H9 (cell line): ENCODE measurements around the gene PALM3. TPM values are rescaled to one million over a fixed set of nuclear protein-coding genes. Genes with fewer than 3 reads are reported as not detected.

Experiments
- DNase-seq: peaks from one replicate; pipeline ENCODE4 v3.0.0-alpha.2; 2017
- H2AFZ ChIP-seq: one replicate; pipeline ENCODE4 v1.6.1; 2013; ENCODE audit warnings: mild to moderate bottlenecking, low read length, control low read depth, moderate library complexity
- H2AK5ac ChIP-seq: 2 replicates; pipeline ENCODE4 v1.6.1; 2013; ENCODE audit warnings: low read length, control low read depth, mixed read lengths; ENCODE audit not compliant: insufficient read length
- H2BK120ac ChIP-seq: one replicate; pipeline ENCODE4 v1.6.1; 2013; ENCODE audit warnings: low read depth, mild to moderate bottlenecking, low read length, control low read depth, inconsistent platforms; ENCODE audit not compliant: poor library complexity, severe bottlenecking
- H2BK12ac ChIP-seq: 2 replicates; pipeline ENCODE4 v1.6.1; 2013; ENCODE audit warnings: low read length, control low read depth, mixed read lengths, low read depth; ENCODE audit not compliant: insufficient read length
- H2BK15ac ChIP-seq: 2 replicates; pipeline ENCODE4 v1.6.1; 2013; ENCODE audit warnings: low read depth, low read length, control low read depth
- H2BK20ac ChIP-seq: one replicate; pipeline ENCODE4 v1.6.1; 2013; ENCODE audit warnings: low read depth, mild to moderate bottlenecking, low read length, control low read depth, inconsistent platforms; ENCODE audit not compliant: poor library complexity, severe bottlenecking
- H2BK5ac ChIP-seq: 2 replicates; pipeline ENCODE4 v1.6.1; 2013; ENCODE audit warnings: low read length, control low read depth, mixed read lengths; ENCODE audit not compliant: insufficient read length
- H3K14ac ChIP-seq: 2 replicates; pipeline ENCODE4 v1.6.1; 2013; ENCODE audit warnings: low read length, control low read depth; ENCODE audit not compliant: insufficient read depth
- H3K18ac ChIP-seq: 2 replicates; pipeline ENCODE4 v1.6.1; 2013; ENCODE audit warnings: low read depth, mild to moderate bottlenecking, mixed read lengths, low read length, control low read depth; ENCODE audit not compliant: insufficient read length
- H3K23ac ChIP-seq: 2 replicates; pipeline ENCODE4 v1.6.1; 2013; ENCODE audit warnings: low read length, control low read depth, mixed read lengths, low read depth; ENCODE audit not compliant: insufficient read length
- H3K23me2 ChIP-seq: 2 replicates; pipeline ENCODE4 v1.6.1; 2013; ENCODE audit warnings: low read depth, mild to moderate bottlenecking, mixed read lengths, low read length, control low read depth; ENCODE audit not compliant: insufficient read length, poor library complexity, severe bottlenecking
- H3K27ac ChIP-seq: 2 replicates; pipeline ENCODE4 v1.5.1; 2013; ENCODE audit warnings: low read length, control low read depth, mixed read lengths, low read depth; ENCODE audit not compliant: insufficient read length
- H3K27me3 ChIP-seq: 2 replicates; pipeline ENCODE4 v1.6.1; 2013; ENCODE audit warnings: low read length, control low read depth, inconsistent platforms; ENCODE audit not compliant: insufficient read depth
- H3K4ac ChIP-seq: 2 replicates; pipeline ENCODE4 v1.6.1; 2013; ENCODE audit warnings: low read depth, mild to moderate bottlenecking, control low read depth, inconsistent platforms, low read length, moderate library complexity
- H3K4me1 ChIP-seq: 2 replicates; pipeline ENCODE4 v1.6.1; 2013; ENCODE audit warnings: low read length, control low read depth, inconsistent platforms; ENCODE audit not compliant: insufficient read depth
- H3K4me2 ChIP-seq: 2 replicates; pipeline ENCODE4 v1.6.1; 2013; ENCODE audit warnings: low read length, control low read depth, mixed read lengths; ENCODE audit not compliant: insufficient read length, insufficient read depth
- H3K56ac ChIP-seq: 2 replicates; pipeline ENCODE4 v1.6.1; 2013; ENCODE audit warnings: low read depth, mild to moderate bottlenecking, mixed read lengths, low read length, control low read depth; ENCODE audit not compliant: insufficient read length
- H3K79me1 ChIP-seq: 2 replicates; pipeline ENCODE4 v1.6.1; 2013; ENCODE audit warnings: low read depth, mild to moderate bottlenecking, moderate library complexity, low read length, control low read depth, inconsistent platforms; ENCODE audit not compliant: insufficient read depth, poor library complexity, severe bottlenecking
- H3K79me2 ChIP-seq: 2 replicates; pipeline ENCODE4 v1.6.1; 2013; ENCODE audit warnings: low read length, control low read depth, inconsistent platforms; ENCODE audit not compliant: insufficient read depth
- H3K9ac ChIP-seq: 2 replicates; pipeline ENCODE4 v1.6.1; 2013; ENCODE audit warnings: low read length, control low read depth, mixed read lengths; ENCODE audit not compliant: insufficient read length; ENCODE audit errors: extremely low read depth
- H3K9me3 ChIP-seq: one replicate; pipeline ENCODE4 v1.6.1; 2013; ENCODE audit warnings: low read depth, low read length, inconsistent platforms; ENCODE audit not compliant: control insufficient read depth
- H3T11ph ChIP-seq: one replicate; pipeline ENCODE4 v1.6.1; 2013; ENCODE audit warnings: mild to moderate bottlenecking, low read length, control low read depth, inconsistent platforms
- H4K20me1 ChIP-seq: one replicate; pipeline ENCODE4 v1.6.1; 2013; ENCODE audit not compliant: control insufficient read depth, insufficient read length, insufficient read depth
- H4K5ac ChIP-seq: 2 replicates; pipeline ENCODE4 v1.6.1; 2013; ENCODE audit warnings: low read depth, mild to moderate bottlenecking, mixed read lengths, low read length, control low read depth; ENCODE audit not compliant: insufficient read length
- H4K8ac ChIP-seq: replicated peaks from 2 replicates; pipeline ENCODE4 v1.6.1; 2013; ENCODE audit warnings: low read length, control low read depth, mixed read lengths, low read depth; ENCODE audit not compliant: insufficient read length
- H4K91ac ChIP-seq: 2 replicates; pipeline ENCODE4 v1.6.1; 2013; ENCODE audit warnings: low read depth, mild to moderate bottlenecking, moderate library complexity, mixed read lengths, low read length, control low read depth; ENCODE audit not compliant: insufficient read length
- H3K27ac Mint-ChIP-seq, 3 experiments: 2 replicates in 2 of 3; 3 replicates in 1 of 3; pipeline ENCODE4 v1.8.0; 2020 to 2021; ENCODE audit warnings: mixed read lengths in 3 of 3, mild to moderate bottlenecking in 1 of 3, moderate library complexity in 1 of 3
- H3K27me3 Mint-ChIP-seq: 2 replicates; pipeline ENCODE4 v1.8.0; 2021; ENCODE audit warnings: low read depth, mild to moderate bottlenecking, moderate library complexity, mixed read lengths
- H3K36me3 Mint-ChIP-seq, 3 experiments: 2 replicates in 2 of 3; 3 replicates in 1 of 3; pipeline ENCODE4 v1.8.0; 2020 to 2021; ENCODE audit warnings: low read depth in 3 of 3, mixed read lengths in 3 of 3; ENCODE audit not compliant: insufficient read depth in 1 of 3
- H3K4me1 Mint-ChIP-seq, 2 experiments: 2 replicates each; pipeline ENCODE4 v1.8.0; 2020; ENCODE audit warnings: mixed read lengths in 2 of 2
- H3K4me3 Mint-ChIP-seq, 2 experiments: 2 replicates in 1 of 2; 3 replicates in 1 of 2; pipeline ENCODE4 v1.8.0; 2020 to 2021; ENCODE audit warnings: mild to moderate bottlenecking in 2 of 2, mixed read lengths in 2 of 2, moderate library complexity in 1 of 2
- H3K9me3 Mint-ChIP-seq, 2 experiments: 2 replicates in 1 of 2; 3 replicates in 1 of 2; pipeline ENCODE4 v1.8.0; 2020; ENCODE audit warnings: mild to moderate bottlenecking in 2 of 2, mixed read lengths in 2 of 2, moderate library complexity in 1 of 2
- WGBS: extraction: QIAGEN DNeasy Blood & Tissue Kit; methylation state at CpG from one replicate; pipeline ENCODE4 v1.1.7; 2013; ENCODE audit warnings: missing lambda C conversion rate, low lambda C conversion rate, mixed read lengths; ENCODE audit not compliant: insufficient read length; ENCODE audit errors: extremely low coverage; 5-methylcytosine and 5-hydroxymethylcytosine counted together
- total RNA-seq: library from RNA; stranded (reverse); gene quantifications from 2 replicates; pipeline ENCODE4 v1.2.1, GENCODE V29; 2021
- TF ChIP-seq, protein P1 (sequence below): fragments of 200-600 bp; sonication (generic); conservative IDR thresholded peaks from 3 replicates; pipeline ENCODE4 v1.8.0; 2021; ENCODE audit warnings: antibody characterized with exemption, mild to moderate bottlenecking

Gene PALM3
- total RNA-seq, 1 experiment from 2014 or later, result 11.5 TPM

- Histone ChIP-seq H3K18ac (no peak overlapping the region), H3K4me2 (no peak overlapping the region), H3K27ac (no peak overlapping the region), H4K5ac (no peak overlapping the region), H3K4me1 (no peaks in the 10 kb centered on the region), H3T11ph (no peak overlapping the region), H3K14ac (no peak overlapping the region), H2BK20ac (no peak overlapping the region), H3K23ac (no peak overlapping the region), H3K79me2 (no peaks in the 10 kb centered on the region), H3K27me3 (no peaks in the 10 kb centered on the region), H2BK15ac (no peak overlapping the region), H2AK5ac (no peak overlapping the region), H2BK120ac (no peak overlapping the region), H2AFZ (no peak overlapping the region), H2BK12ac (no peak overlapping the region), H3K9ac (no peak overlapping the region), H3K79me1 (no peaks in the 10 kb centered on the region), H4K8ac (no peak overlapping the region), H3K23me2 (no peaks in the 10 kb centered on the region), H3K56ac (no peak overlapping the region), H3K4ac (no peak overlapping the region), H4K91ac (no peak overlapping the region), H2BK5ac (no peak overlapping the region), H3K9me3 (no peaks in the 10 kb centered on the region), H4K20me1 (no peaks in the 10 kb centered on the region)
- no peak overlapping the region for H3K4me3 Mint-ChIP-seq
- TF ChIP-seq, protein P1, sequence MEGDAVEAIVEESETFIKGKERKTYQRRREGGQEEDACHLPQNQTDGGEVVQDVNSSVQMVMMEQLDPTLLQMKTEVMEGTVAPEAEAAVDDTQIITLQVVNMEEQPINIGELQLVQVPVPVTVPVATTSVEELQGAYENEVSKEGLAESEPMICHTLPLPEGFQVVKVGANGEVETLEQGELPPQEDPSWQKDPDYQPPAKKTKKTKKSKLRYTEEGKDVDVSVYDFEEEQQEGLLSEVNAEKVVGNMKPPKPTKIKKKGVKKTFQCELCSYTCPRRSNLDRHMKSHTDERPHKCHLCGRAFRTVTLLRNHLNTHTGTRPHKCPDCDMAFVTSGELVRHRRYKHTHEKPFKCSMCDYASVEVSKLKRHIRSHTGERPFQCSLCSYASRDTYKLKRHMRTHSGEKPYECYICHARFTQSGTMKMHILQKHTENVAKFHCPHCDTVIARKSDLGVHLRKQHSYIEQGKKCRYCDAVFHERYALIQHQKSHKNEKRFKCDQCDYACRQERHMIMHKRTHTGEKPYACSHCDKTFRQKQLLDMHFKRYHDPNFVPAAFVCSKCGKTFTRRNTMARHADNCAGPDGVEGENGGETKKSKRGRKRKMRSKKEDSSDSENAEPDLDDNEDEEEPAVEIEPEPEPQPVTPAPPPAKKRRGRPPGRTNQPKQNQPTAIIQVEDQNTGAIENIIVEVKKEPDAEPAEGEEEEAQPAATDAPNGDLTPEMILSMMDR, result no peak
- H3K9me3 Mint-ChIP-seq, result no peaks in the 10 kb centered on the region; a peak in 1 of 5 replicates
- H3K27ac Mint-ChIP-seq, result no peak overlapping the region
- H3K27me3 Mint-ChIP-seq, result peaks cover 1% of the 10 kb centered on the region; the same call in 1 of the 2 replicates
- DNase-seq, result no peak
- no CpG with 5 or more reads among the region's 8 CpGs for WGBS
- H3K36me3 Mint-ChIP-seq, result no peaks in the 10 kb centered on the region
- H3K4me1 Mint-ChIP-seq, result no peaks in the 10 kb centered on the region
These were observed 46.3 kb downstream of the PALM3 start for GRCh38 chr19:14015524-14016035.
